ENCODE data around the gene EEF1G.

EEF1G gene

GRCh38 chr11:62538470-62539237, 35.0 kb downstream of the EEF1G start:
- no peak for DNase-seq

GRCh38 chr11:62536301-62536957, 37.3 kb downstream of the EEF1G start:
- no peak for DNase-seq

DNA sequence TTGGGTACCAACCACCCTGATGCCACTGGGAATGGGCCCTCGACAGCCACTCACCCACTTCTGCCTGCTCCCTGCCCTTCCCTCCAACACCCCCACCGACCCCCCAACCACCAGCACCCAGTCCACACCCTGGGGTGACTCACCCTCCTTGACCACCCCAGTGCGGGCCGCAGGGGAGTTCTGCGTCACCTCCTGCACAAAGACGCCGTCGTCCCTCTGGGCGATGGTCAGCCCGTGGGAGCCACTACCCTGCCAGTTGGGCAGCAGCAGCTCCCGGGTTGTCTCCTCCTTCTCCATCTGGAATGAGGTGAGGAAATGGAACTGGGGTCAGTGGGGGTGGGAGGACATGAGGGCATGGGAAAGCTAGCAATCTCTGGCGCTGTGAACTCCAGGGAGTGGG, 37.9 kb downstream of the EEF1G start:
- DNase-seq = no peak

DNA sequence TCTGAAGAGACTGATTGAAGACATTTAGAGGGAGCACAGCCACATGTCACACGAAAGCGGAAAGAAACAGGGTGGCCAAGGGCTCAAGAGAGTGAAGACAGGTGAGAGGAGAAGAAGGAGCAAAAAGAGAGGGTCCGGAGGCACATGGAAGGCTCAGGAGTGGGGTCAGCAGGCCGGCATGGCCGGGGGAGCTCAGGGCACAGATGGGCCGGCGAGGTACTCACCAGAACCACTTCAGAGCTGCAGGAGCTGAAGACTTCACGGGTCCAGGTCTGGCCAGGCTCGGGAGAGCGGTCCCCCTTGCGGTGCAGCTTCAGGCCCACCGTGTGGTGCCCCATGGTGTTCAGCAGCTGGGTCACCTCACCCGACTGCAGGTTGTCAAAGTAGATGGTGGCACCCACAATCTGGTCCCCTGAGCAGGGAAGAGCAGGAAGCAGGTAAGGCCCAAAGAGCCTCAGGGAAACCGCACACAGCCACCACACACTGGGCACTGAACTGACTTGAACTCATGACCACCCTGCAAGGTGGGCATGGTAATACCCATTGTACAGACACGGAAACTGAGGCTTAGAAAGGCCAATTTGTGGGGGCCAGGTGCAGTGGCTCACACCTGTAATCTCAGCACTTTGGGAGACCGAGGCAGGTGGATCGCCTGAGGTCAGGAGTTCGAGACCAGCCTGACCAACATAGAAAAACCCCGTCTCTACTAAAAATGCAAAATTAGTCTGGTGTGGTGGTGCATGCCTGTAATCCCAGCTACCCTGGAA, 38.7 kb downstream of the EEF1G start:
- DNase-seq = no peak

DNA sequence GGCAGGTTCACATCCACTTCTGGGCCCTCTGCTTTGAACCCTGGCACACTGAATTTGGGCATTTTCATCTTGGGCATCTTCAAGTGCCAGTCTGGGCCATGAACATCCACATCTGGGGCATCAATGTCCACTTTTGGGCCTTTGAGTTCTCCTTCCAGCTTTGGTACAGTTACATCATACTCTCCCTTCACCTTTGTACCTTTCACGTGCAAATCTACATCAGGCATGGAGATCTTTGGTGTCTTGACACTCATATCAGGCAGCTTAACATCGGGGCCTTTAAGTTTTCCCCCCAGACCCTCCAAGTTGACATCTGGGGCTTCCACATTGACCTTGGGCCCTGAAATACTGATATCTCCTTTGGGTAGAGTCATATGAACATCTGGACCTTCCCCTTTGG, 41.6 kb downstream of the EEF1G start:
- no peak for DNase-seq

DNA sequence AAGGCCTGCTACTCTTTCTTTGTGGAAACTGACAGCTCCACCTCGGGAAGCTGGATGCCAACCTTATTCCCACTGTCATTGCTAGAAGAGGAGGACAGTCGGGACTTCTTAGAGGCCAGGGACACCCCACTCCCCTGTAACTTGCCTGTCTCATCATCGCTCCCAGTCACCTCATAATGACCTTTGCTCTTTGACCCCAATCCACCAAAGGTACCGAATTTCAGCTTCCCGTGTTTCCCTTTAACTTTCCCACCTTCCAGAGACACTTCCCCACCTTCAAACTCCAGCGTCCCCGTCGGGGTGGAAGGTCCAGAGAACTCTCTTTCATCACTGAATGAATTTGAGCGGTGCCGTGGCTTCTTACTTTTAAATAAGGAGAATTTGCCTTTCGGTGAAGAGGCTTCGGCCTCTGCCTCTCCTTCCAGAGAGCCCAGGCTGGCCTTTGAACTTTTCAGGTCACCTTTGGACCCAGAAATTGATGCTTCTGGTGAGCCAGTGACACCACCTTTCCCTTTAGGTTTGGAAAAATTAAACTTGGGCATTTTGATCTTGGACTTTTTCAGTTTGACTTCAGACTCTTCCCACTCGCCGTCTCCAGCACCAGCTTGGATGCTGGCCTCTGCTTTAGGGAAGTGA, 56.8 kb downstream of the EEF1G start:
- no peak for DNase-seq

DNA sequence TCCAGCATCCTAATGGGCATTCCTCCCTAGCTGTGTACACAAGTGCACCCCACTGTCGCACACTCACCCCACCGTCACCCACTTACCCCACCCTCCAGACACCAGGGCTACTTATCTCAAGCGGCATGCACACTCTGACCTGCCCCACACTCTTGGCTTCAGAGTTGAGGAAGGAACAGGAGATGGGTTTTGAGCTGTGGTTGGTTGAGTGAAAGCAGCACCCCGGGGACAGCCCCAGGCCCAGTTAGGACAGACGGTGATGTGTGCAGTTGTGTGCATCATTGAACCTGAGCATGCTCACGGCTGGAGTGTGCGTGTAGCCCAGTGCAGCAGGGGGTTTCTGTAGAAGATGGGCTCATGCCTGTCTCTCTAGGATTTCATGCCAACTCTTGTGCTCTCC, 59.5 kb downstream of the EEF1G start:
- DNase-seq = no peak

DNA sequence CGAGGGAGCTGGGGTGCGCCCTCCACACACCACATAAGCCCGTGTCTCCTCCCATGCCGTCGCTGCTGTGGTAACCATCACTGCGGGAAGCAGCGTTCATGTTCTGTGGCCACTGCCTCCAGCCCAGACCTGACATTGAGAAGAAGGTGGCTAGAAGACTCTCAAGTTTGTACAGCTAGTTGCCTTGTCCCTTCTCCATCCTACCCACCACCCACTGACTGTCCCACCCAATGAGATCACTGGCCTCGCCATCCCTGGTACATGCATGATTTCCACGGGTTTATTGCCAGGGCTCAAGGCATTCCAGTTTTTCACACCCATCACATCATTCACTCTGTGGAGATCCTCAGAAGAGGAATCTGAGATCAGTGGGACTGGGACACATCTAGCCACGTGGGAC, 60.1 kb downstream of the EEF1G start:
- no peak for DNase-seq

GRCh38 chr11:62512961-62513360, 60.7 kb downstream of the EEF1G start:
- no peak for DNase-seq
